Large intestine (tissue), 12 donors: Measurements from ENCODE around the gene GORAB. TPM values are rescaled to one million over a fixed set of nuclear protein-coding genes. Genes with fewer than 3 reads are reported as not detected.

Source experiments
- DNase-seq, 2 donors: peaks; one replicate each; pipeline versions ENCODE4 v3.0.0 to v3.0.0-alpha.2; 2013
- H3K27ac ChIP-seq: one replicate; pipeline ENCODE4 v1.5.1; 2013; ENCODE audit warnings: low read length
- H3K27me3 ChIP-seq: 2 replicates; pipeline ENCODE4 v1.6.1; 2013; ENCODE audit warnings: low read length; ENCODE audit not compliant: control insufficient read depth, insufficient read depth
- H3K36me3 ChIP-seq: 2 replicates; pipeline ENCODE4 v1.6.1; 2013; ENCODE audit warnings: low read length; ENCODE audit not compliant: control insufficient read depth, insufficient read depth
- H3K4me1 ChIP-seq: one replicate; pipeline ENCODE4 v1.6.1; 2013; ENCODE audit warnings: low read length; ENCODE audit not compliant: control insufficient read depth, insufficient read depth
- H3K4me3 ChIP-seq: one replicate; pipeline ENCODE4 v1.5.1; 2013; ENCODE audit warnings: low read length
- H3K9me3 ChIP-seq: one replicate; pipeline ENCODE4 v1.6.1; 2013; ENCODE audit warnings: mild to moderate bottlenecking, low read depth, low read length, moderate library complexity; ENCODE audit not compliant: control insufficient read depth
- WGBS: methylation state at CpG from one replicate; pipeline ENCODE4 v1.1.5; 2013; ENCODE audit warnings: low lambda C conversion rate; ENCODE audit not compliant: insufficient coverage; 5-methylcytosine and 5-hydroxymethylcytosine counted together
- long read RNA-seq, 11 donors: transcript quantifications; one replicate each; lab custom pipeline, GENCODE V29; 2026
- polyA plus RNA-seq: library from polyadenylated mRNA; unstranded; fragments of 120-200 nt; gene quantifications from one replicate; pipeline ENCODE4 v1.2.1, GENCODE V29; 2013

GORAB gene
- 14.2 TPM for polyA plus RNA-seq
- long read RNA-seq, donor 1, partial matches to known transcripts, result 0 of 2 reads
- long read RNA-seq, donor 1, other reads (novel, unspliced or antisense), result 0 of 2 reads
- long read RNA-seq, donor 2, partial matches to known transcripts, result 0 of 3 reads
- long read RNA-seq, donor 2, other reads (novel, unspliced or antisense), result 0 of 3 reads
- long read RNA-seq, donor 3, result 0 reads
- long read RNA-seq, donor 4, result 0 reads
- long read RNA-seq, donor 5, partial matches to known transcripts, result 0 of 5 reads
- long read RNA-seq, donor 5, other reads (novel, unspliced or antisense), result 0 of 5 reads
- long read RNA-seq, donor 6, partial matches to known transcripts, result 0 of 2 reads
- long read RNA-seq, donor 6, other reads (novel, unspliced or antisense), result 0 of 2 reads
- long read RNA-seq, donor 7, partial matches to known transcripts, result 0 of 6 reads
- long read RNA-seq, donor 7, other reads (novel, unspliced or antisense), result 0 of 6 reads
- long read RNA-seq, donor 8, partial matches to known transcripts, result 0 of 3 reads
- long read RNA-seq, donor 8, other reads (novel, unspliced or antisense), result 0 of 3 reads
- long read RNA-seq, donor 9, result 0 reads
- long read RNA-seq, donor 10, partial matches to known transcripts, result 0 of 3 reads
- long read RNA-seq, donor 10, other reads (novel, unspliced or antisense), result 0 of 3 reads
- long read RNA-seq, donor 11, partial matches to known transcripts, result 0 of 6 reads
- long read RNA-seq, donor 11, other reads (novel, unspliced or antisense), result 0 of 6 reads

- WGBS, result 0% methylated on average over 3 of the region's 36 CpGs
Measured at GRCh38 chr1:170531758-170532657, at the start of gene GORAB. Gene GORAB (plus strand): TSS chr1:170532166. CDS start chr1:170532224, 58 bp downstream.

GRCh38 chr1:170483051-170483450 is 48.9 kb upstream of the GORAB start:
- H3K36me3 ChIP-seq, result no peaks in the 10 kb centered on the region
- no peaks in the 10 kb centered on the region for H3K27me3 ChIP-seq
- DNase-seq, result no peak
- H3K4me1 ChIP-seq, result no peaks in the 10 kb centered on the region
- H3K9me3 ChIP-seq, result no peaks in the 10 kb centered on the region
- H3K4me3 ChIP-seq, result no peak overlapping the region
- no CpG with 5 or more reads among the region's 5 CpGs for WGBS
- no peak overlapping the region for H3K27ac ChIP-seq

More at GRCh38 chr1:170531758-170532657, at the start of gene GORAB:
- peak; percentile 88 to 96 for DNase-seq
- Histone ChIP-seq H3K4me1 (peaks cover 3% of the 10 kb centered on the region), H3K27ac (peak within 1 kb of the TSS; percentile 95), H3K9me3 (no peaks in the 10 kb centered on the region), H3K4me3 (peak within 1 kb of the TSS; percentile 88), H3K27me3 (peaks cover 7% of the 10 kb centered on the region), H3K36me3 (no peaks in the 10 kb centered on the region)

- Histone ChIP-seq H3K27me3 (no peaks in the 10 kb centered on the region), H3K4me1 (no peaks in the 10 kb centered on the region), H3K9me3 (no peaks in the 10 kb centered on the region), H3K27ac (no peak overlapping the region), H3K4me3 (no peak overlapping the region), H3K36me3 (no peaks in the 10 kb centered on the region)
- no peak for DNase-seq
Measured at GRCh38 chr1:170487503-170487902, 44.5 kb upstream of the GORAB start.

DNA sequence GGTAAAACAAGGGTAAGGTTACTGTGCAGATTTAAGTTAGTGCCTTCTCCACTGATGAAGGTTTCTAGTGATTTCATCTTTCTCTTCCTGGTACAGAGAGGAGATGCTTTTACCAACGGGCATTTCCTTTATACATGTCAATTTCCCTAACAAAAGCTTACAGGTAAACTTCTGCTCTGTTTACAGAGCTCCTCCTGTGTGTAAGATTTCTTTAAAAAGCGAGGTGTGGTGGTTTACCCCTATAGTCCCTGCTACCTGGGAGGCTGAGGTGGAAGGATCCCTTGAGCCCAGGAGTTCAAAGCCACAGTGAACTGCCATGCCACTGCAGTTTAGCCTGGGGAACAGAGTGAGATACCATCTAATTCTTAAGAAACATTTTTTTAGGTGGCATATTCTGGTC is 40.7 kb upstream of the GORAB start:
- DNase-seq, result no peak
- no peaks in the 10 kb centered on the region for H3K27me3 ChIP-seq
- WGBS, result no CpG with 5 or more reads among the region's 2 CpGs
- no peaks in the 10 kb centered on the region for H3K9me3 ChIP-seq
- no peak overlapping the region for H3K4me3 ChIP-seq
- H3K4me1 ChIP-seq, result no peaks in the 10 kb centered on the region
- H3K36me3 ChIP-seq, result no peaks in the 10 kb centered on the region
- H3K27ac ChIP-seq, result no peak overlapping the region

DNA sequence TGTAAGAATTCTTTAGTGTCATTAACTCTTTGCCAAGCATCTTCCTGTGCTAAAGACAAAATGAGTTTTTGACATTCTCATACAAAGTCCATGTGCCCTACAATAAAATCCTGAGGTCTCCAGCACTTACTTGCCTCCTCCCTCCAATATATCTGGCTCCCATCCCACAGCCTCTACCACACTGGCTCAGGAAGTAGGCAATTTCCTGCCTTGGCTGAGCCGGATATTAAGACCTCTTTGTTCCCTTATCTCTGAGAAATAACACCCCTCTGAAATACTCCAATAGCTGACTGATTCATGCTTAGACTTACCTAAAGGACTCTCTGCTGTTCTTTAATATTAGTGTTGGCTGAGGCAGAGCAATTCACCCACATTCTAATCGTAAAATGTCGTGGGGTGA is 37.6 kb upstream of the GORAB start:
- peak; percentile 3 to 4 for DNase-seq
- Histone ChIP-seq H3K27me3 (no peaks in the 10 kb centered on the region), H3K36me3 (no peaks in the 10 kb centered on the region), H3K27ac (no peak overlapping the region), H3K4me1 (no peaks in the 10 kb centered on the region), H3K9me3 (no peaks in the 10 kb centered on the region), H3K4me3 (no peak overlapping the region)
- no CpG with 5 or more reads among the region's 3 CpGs for WGBS

DNA sequence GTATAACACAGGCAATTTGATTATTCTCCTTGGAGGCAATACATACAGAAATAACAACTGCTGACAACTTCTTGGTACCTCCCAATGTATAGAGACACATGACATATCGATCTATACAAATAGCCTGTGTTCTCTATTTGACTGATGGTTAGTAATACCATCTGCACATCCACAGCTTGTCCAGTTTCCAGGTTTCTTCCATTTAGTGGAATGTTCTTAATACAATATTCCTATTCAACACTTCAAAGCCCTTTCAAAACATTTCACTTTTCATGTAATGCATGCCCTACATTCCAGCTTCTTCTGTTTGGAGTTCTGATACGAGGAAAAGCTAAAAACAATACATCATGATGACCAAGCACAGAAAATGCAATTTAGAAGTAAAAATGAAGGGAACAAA is 37.0 kb upstream of the GORAB start:
- WGBS, result 70% methylated on average over 2 of the region's 2 CpGs
- no peak overlapping the region for H3K27ac ChIP-seq
- DNase-seq, result no peak
- no peaks in the 10 kb centered on the region for H3K4me1 ChIP-seq
- H3K9me3 ChIP-seq, result no peaks in the 10 kb centered on the region
- no peaks in the 10 kb centered on the region for H3K36me3 ChIP-seq
- H3K4me3 ChIP-seq, result no peak overlapping the region
- H3K27me3 ChIP-seq, result no peaks in the 10 kb centered on the region

DNA sequence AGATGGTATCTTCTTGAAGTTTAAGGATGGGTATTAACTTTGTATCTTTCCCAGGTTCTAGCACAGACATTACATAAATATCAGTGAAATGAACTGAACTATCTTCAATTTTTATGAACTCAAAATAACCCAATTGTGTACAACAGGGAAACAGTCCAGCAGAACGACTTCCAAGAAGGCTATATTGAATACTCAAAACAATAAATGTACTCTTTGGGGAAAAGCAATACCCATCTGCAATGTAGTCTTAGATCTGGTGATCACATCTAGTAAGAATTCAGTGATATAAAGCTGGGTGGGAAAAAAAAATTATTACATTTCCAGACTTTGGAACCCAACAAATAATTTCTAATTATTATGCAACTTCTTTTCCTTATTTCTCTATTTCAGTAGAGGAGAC is 33.1 kb upstream of the GORAB start:
- Histone ChIP-seq H3K4me3 (no peak overlapping the region), H3K27me3 (no peaks in the 10 kb centered on the region), H3K9me3 (no peaks in the 10 kb centered on the region), H3K36me3 (no peaks in the 10 kb centered on the region), H3K27ac (no peak overlapping the region), H3K4me1 (no peaks in the 10 kb centered on the region)
- DNase-seq, result no peak
- no CpG with 5 or more reads among the region's 1 CpG for WGBS

DNA sequence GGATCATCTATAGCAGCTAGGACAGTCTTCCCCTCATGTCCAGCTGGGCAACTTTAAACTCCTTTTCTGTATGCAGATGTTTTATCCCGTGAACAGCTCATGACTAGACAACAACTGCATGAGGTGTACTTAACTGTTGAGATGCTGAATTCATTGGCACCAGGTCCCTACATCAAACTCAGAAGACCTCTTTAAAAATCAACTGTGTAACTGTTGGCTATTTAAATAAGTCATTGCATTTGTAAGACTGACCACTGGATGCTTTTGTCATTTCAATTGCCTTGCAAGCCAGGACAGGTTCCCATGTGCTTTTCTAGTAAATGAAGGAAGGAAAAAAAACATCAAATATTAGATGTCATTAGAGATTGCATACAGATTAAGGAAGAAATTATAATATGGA is 28.3 kb upstream of the GORAB start:
- WGBS, result no CpG with 5 or more reads among the region's 1 CpG
- Histone ChIP-seq H3K27me3 (no peaks in the 10 kb centered on the region), H3K27ac (no peak overlapping the region), H3K36me3 (no peaks in the 10 kb centered on the region), H3K4me1 (no peaks in the 10 kb centered on the region), H3K4me3 (no peak overlapping the region), H3K9me3 (no peaks in the 10 kb centered on the region)
- DNase-seq, result no peak

GRCh38 chr1:170510163-170510562 is 21.8 kb upstream of the GORAB start:
- Histone ChIP-seq H3K27ac (no peak overlapping the region), H3K27me3 (no peaks in the 10 kb centered on the region), H3K4me3 (no peak overlapping the region), H3K4me1 (no peaks in the 10 kb centered on the region), H3K36me3 (no peaks in the 10 kb centered on the region), H3K9me3 (no peaks in the 10 kb centered on the region)
- WGBS, result 100% methylated on average over 1 of the region's 1 CpG
- DNase-seq, result no peak

GRCh38 chr1:170511038-170511437 is 20.9 kb upstream of the GORAB start:
- no peak for DNase-seq
- H3K9me3 ChIP-seq, result no peaks in the 10 kb centered on the region
- WGBS, result no CpG with 5 or more reads among the region's 5 CpGs
- H3K27me3 ChIP-seq, result no peaks in the 10 kb centered on the region
- no peaks in the 10 kb centered on the region for H3K4me1 ChIP-seq
- H3K36me3 ChIP-seq, result no peaks in the 10 kb centered on the region
- no peak overlapping the region for H3K27ac ChIP-seq
- H3K4me3 ChIP-seq, result no peak overlapping the region
